Epithelial cell of proximal tubule (primary cell): ENCODE measurements around the gene MFSD11. TPM values are rescaled to one million over a fixed set of nuclear protein-coding genes. Genes with fewer than 3 reads are reported as not detected.
"Not testable (repeated sequence)": the region's sequence is repeated elsewhere in the genome, so short reads cannot be mapped to it uniquely, and the experiment has no call there.

Experiments
- DNase-seq: peaks from one replicate; pipeline ENCODE4 v3.0.0-alpha.2; 2011; ENCODE audit warnings: low read depth
- H3K4me3 ChIP-seq: 2 replicates; pipeline ENCODE4 v1.5.1; 2011; ENCODE audit warnings: low read depth, mild to moderate bottlenecking, low read length
- CTCF ChIP-seq: conservative IDR thresholded peaks from 2 replicates; pipeline ENCODE4 v1.5.1; 2012; ENCODE audit warnings: low read depth, mild to moderate bottlenecking, low read length
- total RNA-seq: library from RNA; depleted of rRNA; stranded (reverse); fragments of >200 nt; gene quantifications from 2 replicates; pipeline ENCODE4 v1.2.3, GENCODE V29; 2015

MFSD11 gene
- total RNA-seq, 1 donor from 2014 or later = 13.5 TPM

DNA sequence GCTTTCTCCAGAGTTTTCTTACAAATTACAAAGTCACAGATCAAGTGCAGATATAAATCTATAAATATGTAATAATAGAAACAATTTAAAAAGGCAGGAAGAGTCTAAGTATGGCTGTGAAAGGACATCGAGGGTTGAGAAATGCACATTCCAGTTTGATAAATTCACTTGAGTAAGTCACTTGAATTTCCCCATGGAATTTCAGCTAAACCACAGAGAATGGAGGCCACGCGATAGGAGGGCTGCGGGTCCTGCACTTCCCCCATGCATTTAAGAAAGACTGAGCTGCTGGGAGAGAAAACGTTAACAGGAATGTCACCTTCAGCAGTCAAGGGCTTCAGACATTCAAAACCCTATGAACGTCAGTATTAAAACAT, 21.1 kb upstream of the MFSD11 start:
- no peak for DNase-seq
- no peak overlapping the region for H3K4me3 ChIP-seq
- no peak for TF ChIP-seq CTCF

GRCh38 chr17:76718516-76718915, 19.4 kb upstream of the MFSD11 start:
- no peak for TF ChIP-seq CTCF
- no peak for DNase-seq
- H3K4me3 ChIP-seq = no peak overlapping the region

DNA sequence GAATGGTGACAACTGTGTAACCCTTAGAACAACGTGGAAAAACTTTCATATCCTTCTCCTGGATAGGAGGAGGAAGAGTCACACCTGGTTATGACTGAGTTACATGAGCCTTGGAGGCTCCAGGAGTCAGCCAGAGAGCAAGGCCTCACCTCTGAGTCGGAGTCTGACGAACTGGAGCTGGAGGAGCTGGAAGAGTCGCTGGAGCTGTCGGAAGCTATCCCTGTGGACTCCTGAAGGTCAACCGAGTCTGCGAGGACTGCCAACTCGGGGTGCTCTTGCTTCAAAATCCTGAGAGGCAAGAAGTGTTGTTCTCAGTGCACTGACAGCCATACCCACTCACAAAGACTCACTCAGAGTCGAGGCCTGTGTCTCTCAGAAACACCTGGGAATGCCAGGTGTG, 17.7 kb upstream of the MFSD11 start:
- no peak for TF ChIP-seq CTCF
- no peak for DNase-seq

DNA sequence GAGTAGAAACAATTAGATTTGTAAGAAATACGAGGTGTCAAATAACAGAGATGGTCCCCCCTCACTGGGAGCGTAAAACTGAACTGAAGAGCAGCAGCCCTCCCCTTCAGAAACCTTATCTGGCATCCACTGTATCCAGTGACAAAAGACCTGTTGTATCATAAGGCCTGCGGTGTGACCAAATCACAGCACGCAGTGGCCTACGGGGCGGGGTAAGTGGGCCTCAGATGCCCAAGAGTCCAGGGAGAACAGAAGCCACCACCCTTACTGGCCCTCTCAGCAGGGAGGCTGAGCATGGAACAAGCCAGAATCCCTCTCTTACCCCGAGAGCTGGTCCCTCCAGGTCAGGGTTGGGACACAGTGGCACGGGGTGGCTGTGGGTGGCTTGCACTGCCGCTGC, 17.0 kb upstream of the MFSD11 start:
- no peak for TF ChIP-seq CTCF
- H3K4me3 ChIP-seq = no peak overlapping the region
- DNase-seq = no peak

More for the DNA sequence above, 17.7 kb upstream of the MFSD11 start:
- H3K4me3 ChIP-seq = no peak overlapping the region

DNA sequence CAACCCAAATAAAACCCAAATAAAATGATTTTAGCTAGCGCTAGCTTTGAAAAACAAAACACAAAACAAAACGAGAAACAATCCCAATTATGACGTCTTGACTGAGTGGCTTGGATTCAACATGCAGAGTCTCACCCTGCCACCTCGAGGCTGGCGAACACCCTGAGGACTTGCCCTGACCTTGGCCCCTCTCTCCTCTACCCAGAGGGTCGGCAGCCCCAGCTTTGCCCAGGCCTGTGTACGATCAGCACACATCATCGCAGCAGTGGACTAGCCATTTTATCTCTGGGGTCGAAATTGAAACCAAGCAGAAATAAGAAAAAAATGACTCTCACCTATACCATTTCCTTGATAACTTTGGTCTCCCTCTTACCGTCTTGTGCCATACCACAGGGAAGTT, 16.5 kb upstream of the MFSD11 start:
- no peak for DNase-seq
- no peak for TF ChIP-seq CTCF
- no peak overlapping the region for H3K4me3 ChIP-seq

- H3K4me3 ChIP-seq = no peak overlapping the region
- no peak for DNase-seq
- TF ChIP-seq CTCF = no peak
These were observed 15.6 kb upstream of the MFSD11 start for GRCh38 chr17:76722279-76722678.

- H3K4me3 ChIP-seq = not testable (repeated sequence)
These were observed 14.9 kb upstream of the MFSD11 start for GRCh38 chr17:76722977-76723376.

DNA sequence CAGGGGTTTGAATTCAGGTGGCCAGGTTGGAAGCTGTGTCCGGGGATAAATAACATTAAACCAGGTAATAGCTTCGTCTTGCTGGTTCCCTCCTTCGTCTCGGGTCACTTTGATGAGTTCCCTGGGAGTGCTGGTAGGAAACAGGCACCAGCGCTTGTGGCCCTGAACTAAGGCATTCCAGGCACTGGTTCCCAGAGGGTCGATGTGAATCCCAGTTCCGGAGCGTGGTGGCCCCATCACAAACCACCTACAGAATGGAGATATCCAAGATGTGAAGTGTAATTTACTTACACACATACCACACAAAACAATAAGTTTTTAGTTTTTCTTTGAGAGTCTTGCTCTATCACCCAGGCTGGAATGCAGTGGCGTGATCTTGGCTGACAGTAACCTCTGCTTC, 14.1 kb upstream of the MFSD11 start:
- no peak for DNase-seq
- no peak for TF ChIP-seq CTCF
- H3K4me3 ChIP-seq = no peak overlapping the region

More at GRCh38 chr17:76722977-76723376, 14.9 kb upstream of the MFSD11 start:
- DNase-seq = not testable (repeated sequence)
